Hematopoietic multipotent progenitor cell (in vitro differentiated cells): ENCODE data around the gene NFATC1. TPM values are rescaled to one million over a fixed set of nuclear protein-coding genes. Genes with fewer than 3 reads are reported as not detected.

ENCODE experiments used
- DNase-seq, 3 donors: peaks; one replicate each; pipeline ENCODE4 v3.0.0-alpha.2; 2011 to 2015; ENCODE audit warnings: low read depth in 2 of 3, low spot score in 2 of 3
- small RNA-seq: library from RNA; depleted of rRNA; stranded (forward); fragments of <200 nt; gene quantifications from one replicate; pipeline ENCODE3, GENCODE V24; 2012
- total RNA-seq: library from RNA; depleted of rRNA; stranded (reverse); fragments of >200 nt; gene quantifications from one replicate; pipeline ENCODE4 v1.2.3, GENCODE V29; 2012

NFATC1 gene
- total RNA-seq, 1 donor = 49.3 TPM

- no peak for DNase-seq
These were observed 180.4 kb downstream of the NFATC1 start for GRCh38 chr18:79575891-79576685.

GRCh38 chr18:79576686-79577351, 181.1 kb downstream of the NFATC1 start:
- no peak for DNase-seq

GRCh38 chr18:79577451-79578395, 182.0 kb downstream of the NFATC1 start:
- DNase-seq = no peak

GRCh38 chr18:79578396-79579260, 182.9 kb downstream of the NFATC1 start:
- no peak for DNase-seq

Small RNA genes within 50 kb of the gene (small RNA-seq; reads per million reads assigned to genes)
- gene AC018445.2 = not detected
